Mucosa of descending colon (tissue), 3 donors: Measurements from ENCODE around the gene BTN3A1. TPM values are rescaled to one million over a fixed set of nuclear protein-coding genes. Genes with fewer than 3 reads are reported as not detected.
"Not testable (repeated sequence)": the region's sequence is repeated elsewhere in the genome, so short reads cannot be mapped to it uniquely, and the experiment has no call there.

Source experiments
- ATAC-seq: fragments of 200-7000 bp; cut with Tn5 transposase; one replicate; pipeline ENCODE4 v1.9.1; 2020; ENCODE audit warnings: mild to moderate bottlenecking, moderate library complexity
- DNase-seq, 3 donors: peaks; one replicate each; pipeline ENCODE4 v3.0.0-alpha.2; 2020
- H3K36me3 ChIP-seq: fragments of 200-600 bp; one replicate; pipeline ENCODE4 v1.8.0; 2021; ENCODE audit warnings: low read depth, mild to moderate bottlenecking
- H3K4me1 ChIP-seq: fragments of 200-600 bp; one replicate; pipeline ENCODE4 v1.8.0; 2021; ENCODE audit warnings: low read depth, mild to moderate bottlenecking
- H3K4me3 ChIP-seq: fragments of 200-600 bp; one replicate; pipeline ENCODE4 v1.8.0; 2021; ENCODE audit warnings: mild to moderate bottlenecking
- H3K9me3 ChIP-seq: fragments of 200-600 bp; one replicate; pipeline ENCODE4 v1.8.0; 2021; ENCODE audit warnings: mild to moderate bottlenecking
- CTCF ChIP-seq: fragments of 200-600 bp; IDR thresholded peaks from one replicate; pipeline ENCODE4 v1.8.0; 2022; ENCODE audit warnings: antibody characterized with exemption, mild to moderate bottlenecking
- intact Hi-C, 2 donors: fragments of 100-400 bp; cut with DNase I in 1 of 2; cut with micrococcal nuclease in 1 of 2; formaldehyde crosslinking; loops; one replicate each; pipeline versions ENCODE4 v1.11.0 to v1.11.1; 2022; cut with DNase I, micrococcal nuclease
- total RNA-seq, 3 donors: library from RNA; stranded (reverse); fragmentation: NEBNext Ultra II Directional in 2 of 3; extraction: Animal tissue kit (Norgen Biotek cat#: 25700) in 2 of 3; gene quantifications; one replicate each; pipeline versions ENCODE4 v1.2.1 to v1.2.4, GENCODE V29; 2021 to 2023
- donor health status: DM: no; HTN: no; CAD: no; lungs with moderate emphysema.
- donor health status: DM: no; HTN: no; CAD: no.
- donor health status: DM: no; HTN: yes; CAD: no.

The BTN3A1 gene
- total RNA-seq, 3 donors from 2014 or later = 25.5 to 45.8 (median 34.4) TPM

GRCh38 chr6:26457264-26457805 lies 55.3 kb downstream of the BTN3A1 start:
- TF ChIP-seq CTCF = no peak
- peak; percentile 47 for ATAC-seq
- peak overlapping the region; percentile 84 for H3K4me3 ChIP-seq
- no peaks in the 10 kb centered on the region for H3K9me3 ChIP-seq
- H3K36me3 ChIP-seq = no peaks in the 10 kb centered on the region
- peaks cover 28% of the 10 kb centered on the region for H3K4me1 ChIP-seq
- DNase-seq = peak in 1 of 3 donors; percentile 39
- intact Hi-C loops = no loop called here

GRCh38 chr6:26457806-26458688 lies 56.0 kb downstream of the BTN3A1 start, which contains the start of gene BTN2A1:
TSS of gene BTN2A1 (plus strand) at chr6:26457955. CDS start at chr6:26458637, 682 bp downstream.
- ATAC-seq (peak; percentile 98), DNase-seq (peak; percentile 72 to 89 (median 76))
- H3K9me3 ChIP-seq = no peaks in the 10 kb centered on the region
- H3K36me3 ChIP-seq = no peaks in the 10 kb centered on the region
- peak within 1 kb of the TSS; percentile 84 for H3K4me3 ChIP-seq
- no peak for TF ChIP-seq CTCF
- intact Hi-C loops = no loop called here
- peaks cover 28% of the 10 kb centered on the region for H3K4me1 ChIP-seq

- DNase-seq (no peak), ATAC-seq (no peak)
- H3K9me3 ChIP-seq = no peaks in the 10 kb centered on the region
- intact Hi-C loops = no loop called here
- H3K4me1 ChIP-seq = peaks cover 28% of the 10 kb centered on the region
- no peaks in the 10 kb centered on the region for H3K36me3 ChIP-seq
- no peak for TF ChIP-seq CTCF
- H3K4me3 ChIP-seq = no peak overlapping the region
Observed at GRCh38 chr6:26459023-26459810, 57.1 kb downstream of the BTN3A1 start.

- intact Hi-C loops, H3K9me3 ChIP-seq, DNase-seq, H3K4me3 ChIP-seq, H3K36me3 ChIP-seq, ATAC-seq: not testable (repeated sequence)
- peaks cover 28% of the 10 kb centered on the region for H3K4me1 ChIP-seq
Observed at GRCh38 chr6:26461353-26461752, 59.3 kb downstream of the BTN3A1 start.

GRCh38 chr6:26464014-26464413 lies 61.9 kb downstream of the BTN3A1 start:
- no peaks in the 10 kb centered on the region for H3K36me3 ChIP-seq
- DNase-seq = no peak
- no peaks in the 10 kb centered on the region for H3K9me3 ChIP-seq
- H3K4me3 ChIP-seq = no peak overlapping the region
- TF ChIP-seq CTCF = no peak
- intact Hi-C loops = no loop called here
- H3K4me1 ChIP-seq = peaks cover 22% of the 10 kb centered on the region
- ATAC-seq = no peak
